TTC549 (cell line): ENCODE measurements around the gene TASOR.

ENCODE experiments used
- FAIRE-seq: peaks from 2 replicates; lab custom pipeline; 2012; peaks lifted over from hg19 to GRCh38; lab: Jason Lieb, UNC

Gene TASOR

DNA sequence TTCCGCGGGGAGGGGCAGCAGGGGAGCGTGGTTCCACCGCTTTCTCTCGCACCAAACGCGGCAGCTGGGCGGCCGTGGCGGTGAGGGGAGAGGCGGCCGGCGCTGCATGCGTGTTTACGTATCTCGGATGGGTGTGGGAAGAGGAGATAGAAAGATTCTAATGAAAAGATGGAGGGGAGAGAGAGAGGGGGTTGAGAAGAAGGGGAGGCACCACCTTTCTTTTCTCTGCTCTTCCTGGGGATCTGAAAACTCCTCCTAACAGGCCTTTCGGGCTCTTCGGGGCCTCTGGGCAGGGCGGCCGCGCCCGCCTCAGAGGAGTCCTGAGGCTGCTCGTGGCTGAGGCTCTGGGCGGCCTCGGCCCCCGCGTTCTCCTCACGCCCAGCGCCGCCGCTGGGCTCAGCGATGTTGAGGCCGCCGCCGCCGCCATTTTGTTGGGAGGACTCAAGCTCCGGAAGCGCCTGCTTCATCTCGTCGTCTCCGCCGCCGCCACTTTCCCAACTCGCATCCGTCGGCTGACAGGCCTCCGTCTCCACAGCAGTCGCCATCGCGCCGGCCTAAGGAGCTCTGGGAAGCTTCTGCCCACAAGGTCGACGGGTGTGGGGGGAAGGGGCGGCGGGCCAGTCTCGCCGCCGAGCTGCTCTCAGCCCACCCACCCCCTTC, 473 bp downstream of the TASOR start:
- no peak for FAIRE-seq

DNA sequence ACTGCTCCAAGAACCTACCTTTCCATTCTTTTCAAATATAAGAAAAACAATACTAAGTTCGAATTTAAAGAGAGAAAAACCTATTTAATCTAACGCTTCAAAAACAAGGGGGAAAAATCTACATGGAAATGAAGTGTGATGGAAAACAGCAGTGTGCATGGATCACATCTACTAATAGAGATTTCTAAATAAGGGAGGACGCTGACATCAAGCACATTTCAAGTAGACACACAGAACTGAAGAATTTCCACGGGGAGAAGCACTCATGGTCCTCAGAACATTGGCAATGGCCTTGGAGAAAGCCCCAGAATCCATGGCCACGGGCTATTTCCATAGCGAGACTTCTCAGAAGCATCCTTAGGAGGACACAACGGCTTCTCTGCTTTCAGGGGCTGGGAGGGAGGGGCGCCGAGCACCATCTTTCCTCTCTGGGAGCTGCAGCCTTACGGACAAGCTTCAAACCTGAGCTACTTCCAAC, 1.0 kb downstream of the TASOR start:
- FAIRE-seq, result no peak

DNA sequence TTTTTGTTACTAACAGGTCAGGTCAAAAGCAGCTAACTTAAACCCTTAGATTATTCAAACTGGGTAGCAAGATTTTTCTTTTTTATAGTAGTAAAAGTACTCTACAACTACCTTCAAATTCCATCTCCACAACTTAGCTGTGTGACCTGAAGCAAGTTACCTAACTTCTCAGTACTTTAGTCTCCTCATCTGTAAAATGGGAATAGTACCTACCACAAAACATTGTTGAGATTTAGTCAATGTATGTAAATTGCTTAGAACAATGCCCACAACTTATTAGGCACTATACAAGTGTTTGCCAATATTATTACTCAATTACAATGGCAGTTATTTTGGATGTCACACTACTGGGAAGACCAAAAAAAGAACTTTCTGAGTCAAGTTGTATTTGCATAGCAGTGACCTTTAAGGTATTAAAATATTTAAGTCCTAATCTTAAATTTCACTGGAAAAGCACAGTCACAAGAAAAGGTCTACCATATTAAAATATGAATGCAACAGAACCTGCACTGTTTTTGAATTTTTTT, 2.9 kb downstream of the TASOR start:
- no peak for FAIRE-seq

DNA sequence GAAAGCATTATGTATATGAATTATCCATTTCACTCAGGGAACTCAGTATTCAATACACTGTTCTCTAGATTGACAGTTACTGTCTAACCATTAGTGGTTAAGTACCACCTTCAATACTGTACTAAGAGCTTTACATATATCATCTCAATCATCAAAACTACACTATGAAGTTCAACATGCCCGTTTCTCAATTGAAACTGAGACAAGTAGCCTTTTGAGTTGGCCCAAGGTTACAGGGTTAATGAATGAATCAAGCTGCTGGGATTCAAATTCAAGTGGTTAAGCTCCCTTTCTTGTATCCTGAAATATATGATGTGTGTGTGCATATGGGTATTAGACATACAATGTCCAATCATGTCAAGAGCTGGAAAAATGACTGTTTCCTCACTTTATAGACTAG, 5.8 kb downstream of the TASOR start:
- FAIRE-seq, result no peak

DNA sequence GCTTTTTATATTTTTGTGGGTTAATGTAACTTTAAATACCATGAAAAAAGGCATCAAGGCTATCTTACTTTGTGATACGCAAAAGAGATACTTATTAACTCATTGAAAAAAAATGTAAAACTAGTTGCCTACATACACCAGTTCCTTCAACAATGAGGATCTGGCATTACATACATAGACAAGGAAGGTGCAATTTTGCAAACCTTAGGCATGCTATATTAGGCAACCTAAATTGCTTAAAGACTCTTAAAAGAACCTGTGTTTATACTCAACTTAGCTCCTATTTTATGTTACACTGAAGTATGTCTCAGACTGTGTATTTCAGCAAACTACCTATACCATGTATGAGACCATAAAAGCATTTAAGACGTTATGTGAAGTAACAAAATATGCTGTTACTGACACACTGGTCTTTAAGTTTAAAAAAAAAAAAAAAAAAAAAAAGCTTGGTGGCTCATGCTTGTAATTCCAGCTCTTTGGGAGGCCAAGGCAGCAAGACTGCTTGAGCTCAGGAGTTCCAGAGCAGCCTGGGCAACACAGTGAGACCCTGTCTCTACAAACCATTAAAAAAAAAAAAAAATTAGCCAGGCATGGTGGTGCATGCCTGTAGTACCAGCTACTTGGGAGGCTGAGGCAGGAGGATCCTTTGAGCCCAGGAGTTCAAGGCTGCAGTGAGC, 9.1 kb downstream of the TASOR start:
- no peak for FAIRE-seq

DNA sequence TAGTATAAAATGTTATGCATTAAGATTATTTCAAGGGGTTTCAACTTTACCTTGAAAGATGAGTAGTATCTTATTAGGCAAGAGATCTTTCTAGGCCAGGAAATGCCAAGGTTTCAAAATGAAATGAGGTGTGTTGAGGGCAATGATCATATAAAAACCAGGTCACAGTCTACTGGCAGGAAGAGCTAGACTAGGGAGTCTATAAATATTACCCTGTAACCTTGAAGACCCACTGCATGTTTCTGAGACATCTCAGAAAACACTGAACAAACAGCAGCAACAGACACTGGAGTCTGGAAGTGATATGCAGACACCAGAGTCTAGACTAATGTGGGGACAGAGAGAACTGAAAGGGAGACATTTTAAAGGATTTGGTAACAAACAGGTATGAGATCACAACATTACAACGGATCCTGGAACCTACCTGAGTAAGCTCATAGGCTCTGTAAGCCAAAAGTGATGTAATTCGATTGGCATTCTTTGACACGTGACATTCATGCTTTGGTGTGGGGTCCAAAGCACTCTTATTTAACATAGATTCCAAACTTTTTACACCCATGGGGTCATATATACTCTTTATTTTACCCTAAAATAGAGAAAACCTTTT, 15.0 kb downstream of the TASOR start:
- no peak for FAIRE-seq

DNA sequence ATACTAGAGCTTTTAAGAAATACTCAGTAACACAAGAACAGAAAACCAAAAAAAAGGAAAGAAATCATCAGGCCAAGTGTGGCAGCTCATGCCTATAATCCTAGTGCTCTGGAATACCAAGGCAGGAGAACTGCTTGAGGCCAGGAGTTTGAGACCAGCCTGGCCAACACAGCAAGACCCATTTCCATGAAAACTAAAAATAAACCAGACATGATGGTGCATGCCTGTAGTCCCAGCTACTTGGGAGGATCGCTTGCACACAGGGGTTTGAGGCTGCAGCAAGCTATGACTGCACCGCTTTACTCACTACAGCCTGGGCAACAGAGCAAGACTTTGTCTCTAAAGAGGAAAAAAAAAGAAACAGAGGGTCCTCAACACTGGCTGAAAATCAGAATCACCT, 18.2 kb downstream of the TASOR start:
- FAIRE-seq, result no peak

DNA sequence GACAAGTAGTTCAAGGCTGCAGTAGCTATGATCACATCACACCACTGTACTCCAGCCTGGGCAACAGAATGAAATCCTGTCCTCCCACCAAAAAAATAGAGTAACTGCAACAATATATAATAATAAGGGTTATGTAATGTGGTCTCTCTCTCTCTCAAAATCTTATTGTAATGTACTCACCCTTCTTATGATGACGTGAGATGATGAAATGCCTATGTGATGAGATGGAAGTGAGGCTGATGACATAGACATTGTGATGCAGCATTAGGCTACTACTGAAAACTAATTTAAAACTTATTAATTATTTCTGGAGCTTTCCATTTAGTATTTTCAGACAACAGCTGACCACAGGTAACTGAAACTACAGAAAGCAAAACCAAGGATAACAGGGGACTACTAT, 27.4 kb downstream of the TASOR start:
- FAIRE-seq, result no peak

DNA sequence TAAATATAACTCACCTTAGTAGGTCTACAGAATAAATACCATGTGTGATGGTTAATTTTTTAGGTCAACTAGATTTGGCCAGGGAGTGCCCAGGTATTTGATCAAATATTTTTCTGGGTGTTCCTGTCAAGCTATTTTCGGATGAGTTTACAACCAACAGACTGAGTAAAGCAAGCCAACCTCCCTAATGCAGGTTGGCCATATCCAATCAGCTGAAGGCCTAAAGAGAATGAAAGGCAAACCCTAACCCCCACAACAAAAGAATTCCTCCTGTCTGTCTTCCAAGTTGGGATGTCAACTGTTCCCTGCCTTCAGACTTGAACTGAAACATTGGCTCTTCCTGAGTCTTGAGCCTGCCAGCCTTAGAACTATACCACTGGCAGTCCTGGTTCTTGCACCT, 28.6 kb downstream of the TASOR start:
- FAIRE-seq, result no peak

DNA sequence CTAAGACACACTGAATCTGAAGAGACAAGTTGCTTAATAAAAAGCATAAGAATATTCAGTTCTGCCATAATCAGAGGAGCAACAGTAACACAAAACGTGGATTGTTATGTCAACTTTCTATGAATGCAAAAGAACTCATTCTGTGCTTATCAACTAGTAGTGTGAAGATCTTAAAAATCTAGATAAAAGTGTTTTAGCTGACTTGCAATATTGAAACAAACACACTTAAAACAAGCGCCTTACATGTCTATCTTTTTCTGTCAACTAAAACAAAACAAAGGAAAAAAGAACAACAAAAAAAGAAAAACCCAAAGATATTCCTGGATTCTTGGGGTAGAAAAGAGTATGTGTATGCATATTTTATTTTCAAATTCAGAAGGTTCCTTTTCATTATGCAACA, 37.7 kb downstream of the TASOR start:
- no peak for FAIRE-seq

DNA sequence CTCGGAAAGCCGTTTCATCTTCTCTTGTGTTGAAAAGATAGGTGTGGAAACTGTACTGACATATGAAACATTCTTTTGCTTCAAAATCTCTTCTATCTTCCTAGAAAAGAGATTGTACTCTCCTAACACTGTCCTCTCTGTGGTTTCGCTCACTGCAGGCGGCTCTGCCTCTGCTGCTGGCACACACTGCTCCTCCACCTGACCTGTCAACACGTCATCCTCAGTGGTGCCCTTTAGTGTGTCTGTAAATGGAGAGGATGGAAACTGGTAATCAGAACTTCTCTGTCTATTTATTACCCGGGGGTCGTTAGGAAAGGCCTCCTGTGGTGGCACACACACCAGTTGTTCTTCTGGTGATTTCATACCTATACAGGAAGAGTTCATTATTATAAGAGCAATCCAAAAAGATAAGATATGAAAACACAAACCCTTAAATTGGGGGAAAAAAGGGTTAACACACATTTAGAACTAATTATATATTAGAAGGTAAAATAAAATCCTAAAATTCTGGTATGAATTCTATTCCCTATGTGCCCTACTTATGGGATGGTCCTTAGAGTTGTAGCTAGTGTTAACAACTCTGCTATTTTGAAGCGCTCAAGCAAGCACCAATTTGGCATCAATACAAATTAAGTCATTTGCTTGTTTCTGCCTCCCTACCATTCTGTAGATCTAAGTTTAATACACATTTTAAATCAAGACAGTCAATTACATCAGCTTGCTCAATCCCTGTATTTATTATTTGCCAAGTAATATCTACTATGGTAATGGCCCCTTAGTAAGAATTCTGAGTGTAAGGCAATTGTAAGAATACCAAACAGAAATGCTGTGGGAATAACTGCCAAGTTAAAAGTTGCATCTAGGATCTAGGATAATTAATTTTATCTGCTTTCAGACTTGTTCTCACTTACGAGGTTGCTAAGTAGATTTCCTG, 49.2 kb downstream of the TASOR start:
- no peak for FAIRE-seq
